Right cardiac atrium (tissue), 5 donors: Measurements from ENCODE around the gene SUN5. TPM values are rescaled to one million over a fixed set of nuclear protein-coding genes. Genes with fewer than 3 reads are reported as not detected.
"Not testable (repeated sequence)": the region's sequence is repeated elsewhere in the genome, so short reads cannot be mapped to it uniquely, and the experiment has no call there.

Source experiments
- ATAC-seq, 2 donors: fragments of 200-7000 bp; cut with Tn5 transposase; one replicate each; pipeline versions ENCODE4 v1.8.0 to v1.9.1; 2020; ENCODE audit warnings: moderate library complexity in 2 of 2, mild to moderate bottlenecking in 1 of 2
- DNase-seq, 3 donors: peaks; one replicate each; pipeline ENCODE4 v3.0.0-alpha.2; 2020
- H3K27ac ChIP-seq: one replicate; pipeline ENCODE4 v1.5.1; 2013; ENCODE audit warnings: mild to moderate bottlenecking, low read length, control low read depth, moderate library complexity
- H3K27me3 ChIP-seq: one replicate; pipeline ENCODE4 v1.6.1; 2013; ENCODE audit not compliant: control insufficient read depth, insufficient read depth
- H3K4me1 ChIP-seq: one replicate; pipeline ENCODE4 v1.6.1; 2013; ENCODE audit warnings: low read length; ENCODE audit not compliant: control insufficient read depth, insufficient read depth
- H3K4me3 ChIP-seq: one replicate; pipeline ENCODE4 v1.5.1; 2013; ENCODE audit warnings: low read length, control low read depth
- H3K9me3 ChIP-seq: one replicate; pipeline ENCODE4 v1.6.1; 2013; ENCODE audit warnings: low read length; ENCODE audit not compliant: control insufficient read depth
- WGBS: extraction: QIAGEN DNeasy Blood & Tissue Kit; methylation state at CpG from one replicate; pipeline ENCODE4 v1.1.7; 2013; 5-methylcytosine and 5-hydroxymethylcytosine counted together
- intact Hi-C, 4 donors: fragments of 100-400 bp; cut with DNase I; formaldehyde crosslinking; loops; one replicate each; pipeline versions ENCODE4 v1.11.0 to v1.14.0; 2022 to 2023
- polyA plus RNA-seq: library from polyadenylated mRNA; stranded (reverse); fragments of 200-250 nt; gene quantifications from one replicate; pipeline ENCODE4 v1.2.3, GENCODE V29; 2013
- total RNA-seq, 4 donors: library from RNA; stranded (reverse); fragmentation: NEBNext Ultra II Directional; extraction: Animal tissue kit (Norgen Biotek cat#: 25700); gene quantifications; one replicate each; pipeline ENCODE4 v1.2.1, GENCODE V29; 2021
- donor health status: healthy with polysubstance abuse.
- donor health status: DM: no; HTN: yes; CAD: no.
- donor health status: DM: no; HTN: no; CAD: no.
- donor health status: DM: no; HTN: yes; CAD: no; lungs with severe emphysema.
- donor health status: DM: yes; HTN: yes; CAD: no.

Gene SUN5
- total and polyA plus RNA-seq, 5 donors: not detected

DNA sequence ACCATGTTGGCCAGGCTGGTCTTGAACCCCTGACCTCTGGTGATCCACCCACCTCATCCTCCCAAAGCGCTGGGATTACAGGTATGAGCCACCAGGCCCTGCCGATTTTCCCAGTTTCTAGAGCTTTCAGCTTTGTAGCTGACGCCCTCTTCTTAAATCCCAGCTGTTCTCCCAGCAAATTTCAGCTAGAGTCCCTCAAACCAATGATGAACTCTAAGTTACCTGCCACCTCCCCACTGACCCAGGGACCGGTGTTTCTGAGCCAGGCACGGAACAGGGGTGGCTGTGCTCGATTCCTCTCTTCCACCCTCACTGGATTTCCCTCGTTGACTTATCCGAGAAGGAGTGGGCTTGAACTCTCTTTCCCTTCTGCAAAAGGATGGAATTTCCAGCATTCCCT lies 39.1 kb downstream of the SUN5 start:
- no peaks in the 10 kb centered on the region for H3K27me3 ChIP-seq
- H3K4me3 ChIP-seq: no peak overlapping the region
- ATAC-seq: no peak
- no peaks in the 10 kb centered on the region for H3K4me1 ChIP-seq
- DNase-seq: no peak
- H3K9me3 ChIP-seq: no peaks in the 10 kb centered on the region
- intact Hi-C loops: no loop called here
- WGBS: 72% methylated on average over 8 of the region's 8 CpGs
- no peak overlapping the region for H3K27ac ChIP-seq

DNA sequence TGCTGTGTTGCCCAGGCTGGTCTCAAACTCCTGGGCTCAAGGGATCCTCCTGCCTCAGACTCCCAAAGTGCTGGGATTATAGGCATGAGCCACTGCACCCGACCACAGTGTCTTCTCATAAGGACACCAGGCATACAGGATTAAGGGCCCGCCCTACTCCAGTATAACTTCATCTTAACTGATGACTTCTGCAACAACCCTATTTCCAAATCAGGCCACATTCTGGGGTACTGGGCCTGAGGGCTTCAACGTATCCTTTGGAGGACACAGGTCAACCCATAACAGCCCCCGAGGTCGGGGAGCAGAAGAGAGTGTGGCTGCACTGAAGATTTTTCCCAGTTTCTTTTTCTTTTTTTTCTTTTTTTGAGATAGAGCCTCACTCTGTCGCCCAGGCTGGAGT lies 39.7 kb downstream of the SUN5 start:
- no peak overlapping the region for H3K4me3 ChIP-seq
- no peaks in the 10 kb centered on the region for H3K27me3 ChIP-seq
- H3K4me1 ChIP-seq: no peaks in the 10 kb centered on the region
- H3K27ac ChIP-seq: no peak overlapping the region
- DNase-seq (peak in 1 of 3 donors; percentile 7), ATAC-seq (no peak)
- H3K9me3 ChIP-seq: no peaks in the 10 kb centered on the region
- intact Hi-C loops: no loop called here
- WGBS: 85% methylated on average over 6 of the region's 6 CpGs

DNA sequence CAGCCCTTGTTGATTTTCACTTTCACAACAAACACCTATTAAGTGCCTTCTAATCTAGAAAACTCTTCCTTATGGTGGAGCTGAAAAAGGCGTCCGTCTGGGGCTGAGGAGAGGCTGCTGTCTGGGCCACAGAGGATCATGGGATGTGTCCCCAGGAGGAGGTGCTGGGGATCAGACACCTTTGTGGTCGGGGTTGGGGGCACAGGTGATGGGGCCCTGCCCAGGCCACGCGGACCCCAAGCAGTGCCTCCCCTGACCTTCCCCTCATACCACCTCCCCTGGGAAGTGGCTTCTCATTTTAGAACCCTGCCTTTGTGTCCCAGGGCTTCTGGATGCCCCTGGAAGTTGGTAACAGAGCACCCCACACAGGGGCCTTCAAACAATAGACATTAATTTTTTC lies 41.1 kb downstream of the SUN5 start:
- Histone ChIP-seq H3K27me3 (no peaks in the 10 kb centered on the region), H3K27ac (no peak overlapping the region), H3K4me1 (no peaks in the 10 kb centered on the region), H3K9me3 (no peaks in the 10 kb centered on the region), H3K4me3 (no peak overlapping the region)
- intact Hi-C loops: no loop called here
- WGBS: 75% methylated on average over 5 of the region's 5 CpGs
- DNase-seq (peak in 1 of 3 donors; percentile 10), ATAC-seq (no peak)

DNA sequence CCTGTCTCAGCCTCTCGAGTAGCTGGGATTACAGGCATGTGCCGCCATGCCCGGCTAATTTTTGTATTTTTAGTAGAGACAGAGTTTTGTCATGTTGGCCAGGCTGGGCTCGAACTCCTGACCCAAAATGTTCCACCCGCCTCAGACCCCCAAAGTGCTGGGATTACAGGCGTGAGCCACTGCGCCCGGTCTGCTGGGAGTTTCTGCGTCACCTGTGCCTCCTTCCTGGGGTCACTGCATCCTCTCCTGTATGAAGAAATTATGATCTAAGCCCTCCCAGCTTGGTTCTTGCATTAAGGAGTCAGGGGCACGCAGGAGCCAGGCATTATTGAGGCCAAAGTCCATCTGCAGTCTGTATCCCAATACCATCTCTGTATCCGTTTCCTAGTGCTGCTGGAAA lies 41.6 kb downstream of the SUN5 start:
- H3K27me3 ChIP-seq, H3K27ac ChIP-seq, intact Hi-C loops, H3K9me3 ChIP-seq, ATAC-seq, H3K4me1 ChIP-seq, H3K4me3 ChIP-seq: not testable (repeated sequence)
- whole genome bisulfite sequencing: 84% methylated on average over 11 of the region's 11 CpGs
- peak in 1 of 3 donors; percentile 6 for DNase-seq

DNA sequence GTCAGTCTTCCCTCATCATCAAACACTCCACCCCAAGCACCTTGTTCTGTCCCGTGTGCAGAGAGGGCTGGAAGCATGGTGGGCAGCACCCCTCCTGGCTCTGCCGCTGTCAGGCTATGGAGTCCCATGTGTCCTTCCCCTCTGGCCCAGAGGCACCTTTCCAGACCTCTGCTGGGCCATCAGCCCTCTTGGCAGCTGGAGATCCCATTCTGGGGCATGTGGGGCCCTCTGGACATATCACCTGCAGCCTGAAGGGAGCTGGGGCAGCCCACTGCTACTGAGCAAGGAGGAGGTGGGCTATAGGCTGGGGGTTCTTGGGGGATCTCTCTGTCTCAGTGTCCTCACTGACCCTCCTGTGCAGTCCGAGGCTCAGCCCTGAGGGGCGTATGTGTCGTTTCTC lies 42.2 kb downstream of the SUN5 start:
- Histone ChIP-seq H3K9me3 (peaks cover 4% of the 10 kb centered on the region), H3K4me3 (no peak overlapping the region), H3K4me1 (no peaks in the 10 kb centered on the region), H3K27me3 (no peaks in the 10 kb centered on the region), H3K27ac (no peak overlapping the region)
- WGBS: 89% methylated on average over 5 of the region's 5 CpGs
- intact Hi-C loops: no loop called here
- no peak for ATAC-seq
- no peak for DNase-seq

DNA sequence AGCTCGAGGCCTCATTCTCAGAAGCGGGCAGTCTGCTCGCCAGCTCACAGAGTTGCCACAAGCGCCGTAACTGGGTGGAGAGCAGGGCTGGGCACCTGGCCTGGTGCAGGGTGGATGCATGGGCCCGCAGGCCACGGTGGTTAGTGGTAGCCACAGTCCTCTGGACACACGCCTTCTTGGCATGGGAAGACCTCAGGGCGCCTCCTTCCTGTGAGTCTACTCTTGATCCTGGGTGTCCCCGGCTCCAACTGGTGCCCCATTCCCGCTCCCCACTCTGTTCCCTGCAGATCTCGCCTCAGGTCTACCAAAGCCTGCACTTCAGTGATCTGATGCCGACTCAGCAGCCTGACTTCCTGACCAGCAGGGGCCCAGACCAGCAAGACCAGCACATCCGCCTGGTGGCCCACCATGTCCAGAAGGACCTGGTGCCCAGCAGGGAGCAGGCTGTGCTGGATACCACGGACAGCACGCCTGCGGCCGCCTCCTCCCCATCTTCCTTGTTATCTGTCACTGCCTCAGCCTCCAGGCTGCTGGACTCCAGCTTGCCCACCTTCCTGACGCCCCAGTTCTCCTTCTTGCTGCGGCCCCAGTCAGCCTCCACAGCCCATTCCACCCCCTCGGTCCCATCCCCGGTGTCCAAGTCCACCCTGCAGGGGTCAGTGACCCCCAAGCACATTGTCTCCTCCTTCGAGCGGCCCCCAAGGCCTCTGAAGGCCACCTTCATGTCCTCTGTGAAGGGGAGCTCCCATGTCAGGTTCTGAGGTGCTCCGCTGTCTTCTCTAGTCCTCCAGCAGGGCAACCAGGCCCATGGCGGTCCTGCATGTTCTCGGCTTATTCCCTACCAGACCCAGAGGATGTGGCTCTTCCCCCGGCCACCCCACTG lies 43.1 kb downstream of the SUN5 start:
- no peak for DNase-seq
- 86% methylated on average over 28 of the region's 28 CpGs for WGBS
- Histone ChIP-seq H3K27ac (no peak overlapping the region), H3K9me3 (peaks cover 4% of the 10 kb centered on the region), H3K27me3 (no peaks in the 10 kb centered on the region), H3K4me3 (no peak overlapping the region), H3K4me1 (no peaks in the 10 kb centered on the region)
- no peak for ATAC-seq
- intact Hi-C loops: no loop called here

DNA sequence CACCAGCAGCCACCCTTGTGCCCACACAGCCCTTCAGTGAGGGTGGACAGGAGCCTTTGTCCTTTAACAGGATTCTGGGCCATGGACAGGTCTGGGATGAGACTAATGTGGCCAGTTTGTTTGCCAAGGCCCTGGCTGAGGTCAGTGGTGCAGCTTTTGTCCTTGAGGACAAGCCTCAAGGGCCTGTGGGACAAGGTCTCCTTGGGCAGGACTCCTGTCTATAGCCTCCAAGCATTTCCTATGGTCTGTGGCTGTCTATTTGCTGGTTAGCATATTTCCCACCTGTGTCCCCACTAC lies 44.1 kb downstream of the SUN5 start:
- DNase-seq: no peak

DNA sequence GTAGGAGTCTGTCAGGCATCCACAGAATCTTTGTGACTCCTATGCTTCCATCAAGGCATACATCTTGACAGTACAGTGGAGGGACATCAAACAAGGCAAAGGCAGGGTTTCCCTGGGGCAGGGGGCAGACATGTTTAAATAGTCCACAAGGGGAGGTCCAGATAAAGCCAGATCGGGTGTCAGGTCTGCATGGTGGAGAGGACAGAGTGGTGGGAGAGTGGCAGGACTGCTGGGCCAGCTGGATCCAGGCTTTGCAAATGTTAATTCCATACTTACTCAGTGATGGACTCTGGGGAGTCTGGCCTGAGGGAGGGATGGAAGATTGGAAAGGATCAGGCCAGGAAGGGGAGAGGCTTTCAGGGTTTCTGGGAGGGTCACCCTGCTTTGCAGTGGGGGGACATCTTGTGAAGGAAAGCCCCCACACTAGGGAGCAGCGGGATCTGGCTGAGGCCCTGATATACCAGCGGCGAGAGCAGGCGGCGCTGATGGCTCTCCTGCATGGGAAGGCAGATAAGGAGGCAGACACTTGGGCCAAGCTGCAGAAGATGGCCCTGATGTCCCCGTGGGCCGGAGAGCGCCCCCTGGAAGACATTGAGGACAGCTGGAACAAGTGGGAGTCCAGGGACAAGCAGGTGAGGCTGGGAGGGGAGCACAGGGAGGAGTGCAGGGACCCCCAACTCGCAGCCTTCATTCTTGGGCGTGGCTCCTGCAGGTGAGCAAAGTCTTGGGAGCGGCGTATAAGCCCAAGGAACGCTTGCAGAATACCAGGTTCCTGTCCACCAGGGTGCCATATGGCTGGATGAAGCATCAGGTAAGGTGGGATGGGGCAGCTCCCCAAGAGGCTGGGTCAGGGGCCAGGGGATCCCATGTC lies 44.6 kb downstream of the SUN5 start:
- no peaks in the 10 kb centered on the region for H3K4me1 ChIP-seq
- no peak for ATAC-seq
- H3K27ac ChIP-seq: no peak overlapping the region
- intact Hi-C loops: no loop called here
- no peak overlapping the region for H3K4me3 ChIP-seq
- no peaks in the 10 kb centered on the region for H3K27me3 ChIP-seq
- 81% methylated on average over 14 of the region's 14 CpGs for WGBS
- no peak for DNase-seq
- H3K9me3 ChIP-seq: peaks cover 6% of the 10 kb centered on the region

More for the DNA sequence above, 44.1 kb downstream of the SUN5 start:
- H3K27me3 ChIP-seq: no peaks in the 10 kb centered on the region
- peaks cover 6% of the 10 kb centered on the region for H3K9me3 ChIP-seq
- intact Hi-C loops: no loop called here
- no peak overlapping the region for H3K27ac ChIP-seq
- H3K4me1 ChIP-seq: no peaks in the 10 kb centered on the region
- no peak overlapping the region for H3K4me3 ChIP-seq
- no peak for ATAC-seq

DNA sequence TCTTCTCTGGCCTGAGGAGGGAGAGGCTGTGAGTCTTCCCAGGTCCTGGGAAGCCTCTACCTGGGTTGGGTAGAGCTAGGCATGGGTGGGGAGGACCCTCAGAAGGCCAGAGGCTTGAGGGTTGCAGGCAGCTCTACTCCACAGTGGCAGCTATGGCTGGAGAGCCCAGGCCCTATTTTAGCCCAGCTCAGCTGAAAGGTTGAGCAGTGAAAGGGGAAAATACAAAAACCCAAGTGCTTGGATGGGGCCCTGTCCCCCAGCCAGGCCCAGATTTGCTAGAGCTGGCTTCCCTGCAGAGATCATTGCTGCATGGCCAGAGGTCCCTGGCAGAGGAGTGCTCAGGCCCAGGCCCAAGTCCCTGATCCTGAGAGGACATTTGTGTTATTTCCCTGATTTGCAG lies 45.7 kb downstream of the SUN5 start:
- Histone ChIP-seq H3K9me3 (peaks cover 6% of the 10 kb centered on the region), H3K27me3 (no peaks in the 10 kb centered on the region), H3K4me3 (no peak overlapping the region), H3K27ac (no peak overlapping the region), H3K4me1 (no peaks in the 10 kb centered on the region)
- intact Hi-C loops: no loop called here
- no peak for ATAC-seq
- no peak for DNase-seq

DNA sequence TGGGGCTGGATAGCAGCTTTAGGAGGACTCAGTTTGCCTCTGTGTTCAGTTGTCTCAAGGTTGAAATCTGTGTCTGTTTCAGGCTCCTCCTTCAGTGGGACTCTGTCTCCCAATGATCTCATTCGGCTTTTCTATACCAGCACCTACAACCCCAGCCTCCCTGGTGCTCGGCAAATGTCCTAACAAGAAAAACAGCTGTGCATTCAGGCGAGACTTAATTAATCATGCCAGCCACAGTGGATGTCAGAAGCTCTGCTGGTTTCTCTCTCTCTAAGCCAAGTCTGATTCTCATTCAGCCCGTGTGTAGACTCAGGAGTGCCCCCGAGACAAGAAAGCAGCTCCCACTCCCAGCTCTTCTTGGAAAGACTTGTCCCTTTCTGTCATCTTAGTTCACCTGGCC lies 46.8 kb downstream of the SUN5 start:
- no peak for ATAC-seq
- Histone ChIP-seq H3K9me3 (peaks cover 6% of the 10 kb centered on the region), H3K27ac (no peak overlapping the region), H3K4me1 (no peaks in the 10 kb centered on the region), H3K27me3 (no peaks in the 10 kb centered on the region), H3K4me3 (no peak overlapping the region)
- no peak for DNase-seq
- intact Hi-C loops: no loop called here
- WGBS: 89% methylated on average over 5 of the region's 5 CpGs

DNA sequence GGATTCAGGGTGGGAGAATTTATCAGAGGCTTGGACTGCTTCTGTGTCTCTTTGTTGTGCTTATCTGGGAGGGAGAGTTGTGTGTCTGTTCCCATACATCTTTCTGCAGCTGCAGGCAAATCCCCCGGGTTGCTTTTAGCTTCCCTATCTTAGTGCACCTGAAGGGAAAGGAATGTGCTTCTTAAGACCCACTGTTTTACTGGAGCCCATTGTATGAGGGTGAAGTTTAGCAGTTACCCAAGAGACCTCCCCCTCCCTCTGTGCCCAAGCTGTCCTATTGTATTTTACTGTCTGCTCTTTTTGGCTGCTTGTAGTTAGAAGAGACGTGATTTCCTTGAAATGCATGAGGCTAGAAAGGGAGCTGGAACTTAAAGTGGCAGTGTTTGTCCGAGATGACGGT lies 53.7 kb downstream of the SUN5 start:
- H3K27me3 ChIP-seq, H3K4me3 ChIP-seq, H3K4me1 ChIP-seq, DNase-seq, intact Hi-C loops, ATAC-seq, H3K27ac ChIP-seq, H3K9me3 ChIP-seq: not testable (repeated sequence)
- 18% methylated on average over 4 of the region's 4 CpGs for WGBS
